NCI-H2196 treated with DMSO at 0.1 percent for 48 hours (cell line): Measurements from ENCODE around the gene OGG1.

Source experiments
- DNase-seq: peaks from one replicate; lab custom pipeline; 2025; ENCODE audit not compliant: unreplicated experiment; lab: John Stamatoyannopoulos, UW

OGG1 gene

DNA sequence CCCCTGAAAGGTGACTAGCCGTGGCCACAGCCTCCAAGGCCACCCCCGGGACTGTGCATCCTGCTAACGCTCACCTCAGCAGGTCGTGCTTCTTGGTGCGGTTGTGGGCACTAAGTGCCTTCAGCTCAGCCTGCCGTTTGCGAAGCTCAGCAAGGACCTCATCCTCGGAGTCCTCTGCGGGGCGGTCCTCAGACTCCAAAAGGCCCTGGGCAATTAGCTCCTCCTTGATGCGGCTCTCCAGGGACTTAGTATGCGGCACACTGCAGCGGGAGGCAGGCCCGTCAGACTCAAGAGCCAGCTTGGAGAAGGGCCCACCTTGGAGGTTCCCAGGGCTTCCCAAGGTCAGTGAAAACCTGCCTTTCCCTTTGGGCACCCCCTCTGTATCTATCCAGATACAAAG, 34.2 kb downstream of the OGG1 start:
- DNase-seq = no peak

DNA sequence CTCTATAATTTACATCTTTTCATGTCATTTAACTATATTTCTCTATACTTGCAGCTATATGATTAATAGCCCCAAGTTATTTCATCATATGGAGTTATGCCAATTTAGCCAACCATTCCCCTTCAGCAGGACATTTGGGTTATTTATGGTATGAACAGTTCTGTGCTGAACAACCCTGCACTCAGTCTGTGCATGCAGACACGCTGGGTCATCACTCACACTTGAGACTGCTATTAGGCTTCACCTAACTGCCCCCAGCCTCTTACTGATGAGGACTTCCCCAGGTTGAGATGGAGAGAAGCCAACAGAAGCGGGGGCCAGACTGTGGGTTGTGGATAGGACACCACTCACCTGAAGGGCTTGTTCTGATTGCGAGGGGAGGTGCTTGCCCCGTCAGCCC, 35.2 kb downstream of the OGG1 start:
- no peak for DNase-seq

DNA sequence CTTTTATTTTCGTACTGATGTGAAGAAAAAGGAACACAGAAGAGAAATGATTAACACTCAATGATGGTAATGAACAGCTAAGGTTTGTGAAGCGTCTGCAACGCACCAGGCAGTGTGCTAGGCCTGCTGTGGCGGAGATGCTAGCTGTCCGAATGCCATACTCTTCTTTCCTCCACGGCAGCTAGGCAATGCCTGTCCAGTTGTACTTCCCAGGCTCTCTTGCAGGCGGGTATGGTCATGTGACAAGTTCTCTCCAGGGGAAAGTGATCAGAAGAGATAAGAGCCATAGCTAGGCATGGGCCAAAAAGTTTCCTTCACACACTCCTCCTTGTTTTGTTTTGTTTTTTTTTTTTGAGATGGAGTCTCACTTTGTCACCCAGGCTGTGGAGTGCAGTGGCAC, 35.9 kb downstream of the OGG1 start:
- no peak for DNase-seq

DNA sequence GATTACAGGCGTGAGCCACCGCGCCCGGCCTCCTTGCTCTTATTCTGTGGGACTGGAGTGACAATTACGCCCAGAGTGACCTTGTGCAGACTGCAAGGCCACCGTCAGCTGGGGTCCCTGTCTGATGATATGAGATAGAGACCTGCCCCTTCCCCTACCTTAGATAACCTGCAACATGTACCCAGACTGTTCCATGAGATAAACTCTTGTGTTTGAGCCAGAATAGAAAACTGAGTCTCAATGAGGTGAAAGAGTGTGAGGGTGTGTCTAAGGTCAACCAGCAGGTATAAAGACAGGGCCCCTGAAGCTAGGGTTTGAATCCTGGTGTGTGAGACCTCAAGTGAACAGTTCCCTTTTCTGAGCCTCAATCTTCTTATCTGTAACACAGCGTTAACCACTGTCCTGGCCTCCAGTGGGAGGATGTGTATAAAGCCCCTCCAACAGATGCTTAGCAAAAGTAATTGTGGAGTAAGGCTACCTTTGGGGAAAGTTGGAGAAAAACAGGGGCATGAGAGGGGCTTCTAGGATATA, 36.5 kb downstream of the OGG1 start:
- DNase-seq = no peak

DNA sequence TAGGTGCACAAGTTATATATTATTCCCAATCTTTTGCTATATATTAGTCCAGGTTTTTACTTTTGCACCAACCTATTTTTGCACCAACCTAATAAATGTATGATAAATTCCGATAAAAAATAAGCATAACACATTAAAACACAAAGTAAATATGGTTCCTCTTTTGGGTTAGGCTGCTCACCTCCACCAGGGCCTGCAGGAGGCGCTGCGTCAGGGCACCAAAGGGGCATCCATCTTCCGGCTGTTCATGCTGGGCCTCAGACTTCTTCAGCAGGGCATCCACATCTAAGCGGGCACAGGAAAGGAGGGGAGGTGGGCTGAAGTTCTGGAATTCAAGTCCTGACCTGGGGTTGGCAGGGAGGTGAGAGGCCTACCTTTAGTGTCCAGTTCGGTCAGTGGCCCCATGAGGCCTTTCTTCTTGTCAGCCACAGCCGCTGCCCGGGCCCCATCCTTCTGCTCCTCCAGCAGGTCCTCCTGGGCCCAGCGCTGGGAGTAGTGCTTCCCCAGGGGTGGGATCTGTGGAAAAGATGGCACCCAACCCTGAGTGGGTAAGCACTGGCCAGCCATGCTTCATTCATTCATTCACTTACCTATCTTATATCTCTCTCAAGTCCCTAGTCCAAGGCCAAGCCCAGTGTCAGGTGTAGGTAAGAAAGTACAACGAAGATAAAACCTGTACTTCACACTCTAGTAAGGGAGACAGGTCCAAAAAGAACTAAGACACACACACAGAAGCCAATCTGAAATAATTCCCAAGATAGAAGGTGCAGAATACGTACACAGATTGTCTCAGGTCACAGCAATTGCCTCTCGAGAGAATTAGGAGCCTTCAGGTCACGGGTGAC, 37.3 kb downstream of the OGG1 start:
- DNase-seq = no peak

DNA sequence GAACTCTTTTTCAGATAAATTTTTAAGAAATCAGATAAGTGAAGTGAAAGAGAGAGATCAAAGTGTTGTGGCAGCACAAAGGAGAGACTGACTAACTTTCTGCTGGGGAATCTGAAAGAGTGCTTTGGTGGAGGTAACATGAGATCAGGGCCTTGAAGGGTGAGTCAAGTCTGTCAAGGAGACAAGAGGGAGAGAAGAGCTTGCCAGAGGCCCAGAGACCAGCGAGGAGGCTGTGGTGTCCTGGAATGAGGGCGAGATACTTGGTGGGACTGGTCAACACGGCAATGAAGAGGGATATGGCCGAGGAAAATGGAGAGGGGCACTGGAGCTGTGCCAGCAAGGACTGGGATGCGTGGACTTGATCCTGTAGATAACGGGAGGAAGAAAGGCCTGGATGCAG, 38.0 kb downstream of the OGG1 start:
- DNase-seq = no peak

DNA sequence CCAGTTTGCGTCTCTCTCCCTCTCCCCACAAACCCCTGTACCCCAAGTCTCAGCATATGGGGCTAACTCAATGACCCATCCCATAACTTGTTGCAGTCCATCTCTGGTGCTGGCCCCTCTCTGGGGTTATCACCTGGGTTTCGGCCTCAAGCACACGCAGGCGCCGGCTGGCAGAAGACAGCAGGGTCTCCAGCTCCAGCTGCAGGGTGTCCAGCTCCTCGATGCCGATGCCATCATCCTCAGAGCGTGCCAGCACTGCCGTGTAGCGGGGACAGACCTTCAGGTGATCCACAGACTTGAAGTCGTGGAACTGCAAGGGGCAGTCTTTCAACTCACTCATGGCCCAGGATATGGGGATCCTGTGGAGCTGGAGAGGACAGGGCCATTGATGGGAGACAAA, 41.4 kb downstream of the OGG1 start:
- no peak for DNase-seq

DNA sequence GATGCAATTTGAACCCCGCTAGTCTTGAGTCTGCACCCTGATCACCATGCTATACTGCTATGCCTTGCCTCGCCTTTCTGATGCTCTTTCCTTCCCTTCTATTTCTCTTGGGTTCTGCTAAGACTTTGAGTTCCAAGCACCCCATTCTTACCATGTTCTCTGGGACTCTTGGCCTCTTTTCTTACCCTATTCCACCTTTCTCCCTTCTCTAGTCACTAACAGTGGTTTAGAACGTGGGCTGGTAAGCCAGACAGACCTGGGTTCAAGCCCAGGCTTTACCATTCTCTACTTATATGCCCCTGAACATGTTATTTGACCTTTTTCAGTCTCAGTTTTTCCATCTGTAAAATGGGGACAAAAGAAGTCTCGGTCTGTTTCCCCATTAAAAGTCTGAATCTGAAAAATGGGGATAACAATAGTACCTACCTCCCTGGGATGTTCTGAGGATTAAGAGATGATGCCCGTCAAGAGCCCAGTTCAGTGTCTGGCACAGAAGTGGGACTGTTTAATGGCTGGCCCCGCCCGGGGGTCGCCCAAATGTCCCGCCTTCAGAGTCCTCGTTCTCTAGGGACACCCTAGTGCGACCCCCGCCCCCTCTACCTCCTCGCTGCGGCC, 42.1 kb downstream of the OGG1 start:
- no peak for DNase-seq

DNA sequence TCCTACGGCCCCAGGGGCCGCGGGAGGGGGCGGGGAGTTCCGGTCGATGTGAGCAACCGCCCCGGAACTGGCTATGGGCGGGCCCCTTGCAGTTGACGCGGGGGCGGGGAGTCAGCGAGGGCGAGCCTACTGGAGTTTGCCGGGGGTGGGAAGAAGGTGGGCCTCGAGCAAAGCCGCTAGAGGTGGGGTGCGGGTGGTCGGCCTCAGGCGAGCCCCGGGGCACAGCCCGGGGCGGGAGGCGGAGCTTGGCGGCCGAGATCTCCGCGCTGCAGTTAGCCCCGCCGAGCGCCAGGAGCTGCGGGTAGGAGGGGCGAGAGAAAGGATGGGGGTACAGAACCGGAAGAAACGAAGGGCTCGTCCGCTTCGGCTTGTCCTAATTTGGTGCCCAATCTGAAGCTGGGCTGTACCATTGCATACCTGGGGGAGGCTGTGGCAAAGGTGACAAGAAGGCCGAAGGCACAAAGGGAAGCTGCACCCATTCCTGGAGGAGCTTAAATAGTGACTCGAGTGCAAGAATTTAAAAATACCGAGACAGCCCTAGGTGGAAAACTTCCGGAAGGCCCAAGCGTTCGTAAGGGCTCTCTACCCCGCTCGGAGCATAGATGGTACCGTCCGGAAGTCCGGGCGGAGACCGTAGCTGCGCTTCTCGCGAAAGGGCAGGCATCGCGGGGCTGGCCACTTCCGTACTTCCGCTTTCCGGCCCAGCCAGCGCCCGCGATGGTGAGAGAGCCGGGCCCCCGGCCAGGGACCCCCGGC, 42.8 kb downstream of the OGG1 start, which contains the start of the genes ARPC4 and TADA3:
Gene ARPC4, plus strand, starts transcription at position 678 of the 756 bp plus-strand sequence. Its CDS starts 40 bp downstream, at position 718.
Gene TADA3, minus strand, starts transcription at position 69 of the 756 bp plus-strand sequence. CDS start 1,007 bp downstream, outside the sequence.
- peak; percentile 74 for DNase-seq

DNA sequence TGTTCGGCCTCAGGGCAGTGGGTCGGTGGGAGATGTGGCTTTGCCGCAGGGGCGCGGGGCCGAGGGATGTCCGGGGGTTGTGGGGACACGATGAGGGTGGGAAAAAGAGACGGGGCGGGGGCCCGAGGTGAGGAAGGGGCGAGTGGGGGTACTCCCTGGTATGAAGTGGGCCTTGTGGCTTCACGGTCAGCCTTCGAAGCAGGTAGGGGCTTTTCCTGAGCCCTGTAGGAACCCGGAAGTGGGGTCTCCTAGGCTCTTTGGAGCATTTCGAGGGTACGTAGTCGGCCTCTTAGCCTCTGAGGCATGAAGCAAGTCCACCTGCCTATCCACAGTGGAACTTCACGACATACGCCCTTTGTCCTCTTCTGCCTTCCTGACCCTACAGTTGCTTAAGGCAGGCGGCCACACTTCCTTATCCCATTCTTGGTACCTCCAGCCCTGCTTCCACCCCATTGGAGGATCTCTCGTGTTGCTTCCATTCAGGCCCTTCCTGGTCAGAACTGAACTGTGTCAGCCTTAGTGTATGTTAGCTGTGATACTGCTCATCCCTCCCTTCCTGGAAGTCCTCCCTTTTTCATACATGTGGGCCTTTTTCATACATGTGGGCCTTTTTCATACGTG, 43.5 kb downstream of the OGG1 start:
- DNase-seq = no peak

DNA sequence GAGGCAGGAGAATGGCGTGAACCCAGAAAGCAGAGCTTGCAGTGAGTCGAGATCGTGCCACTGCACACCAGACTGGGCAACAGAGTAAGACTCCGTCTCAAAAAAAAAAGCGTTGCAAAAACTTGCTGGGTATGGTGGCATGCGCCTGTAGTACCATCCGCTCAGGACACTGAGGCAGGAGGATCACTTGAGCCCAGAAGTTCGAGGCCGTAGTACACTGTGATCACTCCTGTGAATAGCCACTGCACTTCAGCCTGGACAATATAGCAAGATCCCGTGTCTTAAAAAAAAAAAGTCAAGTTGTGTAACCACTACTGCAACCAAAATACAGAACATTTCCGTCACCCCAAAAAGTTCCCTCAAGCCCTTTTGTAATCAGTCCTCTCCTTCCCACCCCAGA, 44.6 kb downstream of the OGG1 start:
- DNase-seq = no peak

DNA sequence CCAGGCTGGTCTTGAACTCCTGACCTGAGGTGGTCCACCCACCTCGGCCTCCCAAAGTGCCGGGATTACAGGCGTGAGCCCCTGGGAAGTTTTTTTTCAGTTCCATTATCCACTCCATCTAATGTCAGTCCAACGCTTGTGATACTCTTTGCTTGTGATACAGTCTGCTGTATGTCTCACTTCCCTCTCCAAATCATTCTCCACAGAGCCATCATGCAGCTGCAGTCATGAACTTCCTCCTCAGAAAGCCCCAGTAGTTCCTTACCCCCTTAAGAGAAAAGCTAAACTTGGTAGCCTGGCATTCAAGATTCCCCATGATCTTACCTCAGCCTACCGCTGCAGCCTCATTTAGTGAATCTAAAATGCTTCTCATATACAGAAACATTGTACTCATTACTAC, 45.5 kb downstream of the OGG1 start:
- no peak for DNase-seq

DNA sequence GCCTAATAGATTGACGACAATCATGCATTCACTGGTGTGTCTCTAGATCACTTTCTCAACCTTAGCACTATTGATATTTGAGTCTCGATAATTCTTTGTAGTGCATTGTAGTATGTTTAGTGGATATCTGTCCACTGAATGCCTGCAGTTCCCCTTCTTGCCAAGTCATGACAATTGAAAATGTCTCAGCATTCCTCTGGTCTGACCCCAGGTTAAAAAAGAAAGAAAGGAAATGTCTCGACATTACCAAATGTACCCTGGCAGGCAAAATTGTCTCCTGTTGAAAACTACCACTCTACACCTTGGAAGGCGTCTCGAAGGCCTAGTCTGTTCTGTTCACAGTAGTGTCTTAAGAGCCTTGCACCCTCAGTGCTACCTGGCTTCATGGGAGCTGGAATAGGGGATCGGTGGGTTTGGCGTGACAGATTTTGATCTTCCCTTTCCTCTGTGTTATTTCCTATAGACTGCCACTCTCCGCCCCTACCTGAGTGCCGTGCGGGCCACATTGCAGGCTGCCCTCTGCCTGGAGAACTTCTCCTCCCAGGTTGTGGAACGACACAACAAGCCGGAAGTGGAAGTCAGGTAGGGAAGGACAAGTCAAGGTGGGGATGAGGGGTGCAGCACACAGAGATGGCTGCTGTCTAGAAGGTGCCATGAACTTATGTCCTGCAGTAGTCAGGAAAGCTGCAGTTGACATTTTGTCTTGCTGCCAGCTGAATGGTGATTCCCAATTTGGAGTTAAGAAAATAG, 47.6 kb downstream of the OGG1 start:
- no peak for DNase-seq

DNA sequence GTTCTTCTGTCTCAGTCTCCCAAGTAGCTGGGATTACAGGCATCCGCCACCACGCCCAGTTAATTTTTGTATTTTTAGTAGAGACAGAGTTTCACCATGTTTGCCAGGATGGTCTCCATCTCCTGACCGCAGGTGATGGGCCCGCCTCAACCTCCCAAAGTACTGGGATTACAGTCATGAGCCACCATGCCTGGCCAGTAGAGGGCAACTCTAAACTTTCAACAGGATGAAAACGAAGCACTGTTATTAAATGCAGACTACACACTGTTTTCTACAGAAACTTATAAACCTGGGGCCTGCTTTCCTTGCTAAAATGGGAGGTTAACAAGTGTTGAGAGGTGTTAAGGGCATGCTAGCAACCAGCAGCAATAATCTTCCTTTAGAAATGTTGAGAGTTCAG, 50.8 kb downstream of the OGG1 start:
- DNase-seq = no peak

DNA sequence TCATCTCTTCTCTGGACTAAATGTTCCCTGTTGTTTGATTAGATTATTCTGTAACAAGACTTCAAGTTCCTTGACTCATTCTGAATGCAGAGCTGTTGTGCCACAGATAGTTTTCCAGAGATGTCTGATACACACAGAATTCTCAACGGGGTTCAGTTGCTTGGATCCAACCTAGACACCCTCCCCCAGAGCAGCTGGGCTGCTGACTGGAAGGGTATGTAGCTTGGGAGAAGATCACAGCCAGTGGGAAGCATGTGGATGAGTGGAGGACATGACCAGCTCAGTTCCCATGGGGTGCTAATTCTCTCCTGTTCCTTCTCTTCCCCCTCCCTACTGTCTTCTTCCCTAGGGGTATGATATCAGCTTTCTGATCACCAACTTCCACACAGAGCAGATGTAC, 53.7 kb downstream of the OGG1 start:
- no peak for DNase-seq

DNA sequence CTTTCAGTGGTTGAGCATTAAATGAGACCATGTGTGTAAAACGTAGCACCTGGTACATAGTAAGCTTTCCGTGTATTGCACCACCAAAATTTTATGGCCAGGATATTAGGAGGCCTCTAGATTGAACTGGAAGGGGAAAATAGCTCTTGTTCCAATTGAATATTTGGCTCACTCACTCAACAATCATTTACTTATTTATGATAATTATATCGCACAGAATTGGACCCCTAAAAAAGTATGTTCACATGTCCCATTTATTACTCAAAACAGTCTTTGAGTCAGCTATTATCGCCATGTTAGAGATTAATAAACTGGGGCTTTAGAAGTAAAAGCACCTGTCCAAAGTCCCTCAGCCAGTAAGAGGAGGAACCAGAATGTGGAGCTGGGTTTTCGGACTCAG, 55.2 kb downstream of the OGG1 start:
- no peak for DNase-seq

DNA sequence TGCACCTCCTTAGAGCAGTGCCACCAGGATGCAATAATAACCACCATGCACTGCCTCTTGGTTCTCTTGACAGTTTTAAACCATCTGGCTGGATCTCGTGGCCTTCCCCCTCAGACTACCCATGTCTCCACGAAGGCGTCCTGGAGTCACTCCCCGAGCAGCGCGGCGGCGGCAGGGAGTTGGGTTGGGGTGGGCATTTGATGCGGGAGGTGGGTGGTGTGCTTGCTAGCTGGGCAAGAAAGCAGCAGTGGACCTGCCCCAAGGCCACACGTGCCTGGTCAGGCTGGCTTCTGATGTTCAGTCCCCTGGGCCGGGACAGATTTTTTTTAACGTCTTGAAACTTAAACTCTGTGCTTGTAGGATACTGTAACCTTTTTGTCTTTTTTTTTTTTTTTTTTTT, 56.4 kb downstream of the OGG1 start:
- no peak for DNase-seq
